GM12874 (cell line): Measurements from ENCODE around the gene C1QTNF12.

Experiments
- CTCF ChIP-seq: IDR thresholded peaks from 2 replicates; pipeline ENCODE4 v1.5.1; 2011; ENCODE audit warnings: low read depth, mild to moderate bottlenecking, control low read depth, low read length, moderate library complexity; ENCODE audit not compliant: insufficient read depth

Gene C1QTNF12

GRCh38 chr1:1246577-1247340 is at the start of gene C1QTNF12:
Gene C1QTNF12 (minus strand): TSS chr1:1246722. CDS start chr1:1246690, 32 bp downstream.
- TF ChIP-seq CTCF, result no peak

- no peak for TF ChIP-seq CTCF
These were observed 48.8 kb upstream of the C1QTNF12 start for GRCh38 chr1:1295154-1295923.

- TF ChIP-seq CTCF, result no peak
These were observed 47.8 kb upstream of the C1QTNF12 start for GRCh38 chr1:1294250-1294890.

- no peak for TF ChIP-seq CTCF
These were observed 47.0 kb upstream of the C1QTNF12 start for GRCh38 chr1:1293263-1294249.

- TF ChIP-seq CTCF, result no peak
These were observed 46.3 kb upstream of the C1QTNF12 start for GRCh38 chr1:1292851-1293250.

- TF ChIP-seq CTCF, result no peak
These were observed 45.9 kb upstream of the C1QTNF12 start for GRCh38 chr1:1292442-1292779.
